HepG2 (cell line): Measurements from ENCODE around the gene TK2.

ENCODE experiments used
- POLR2G ChIP-seq: fragments of 200-400 bp; formaldehyde crosslinking; IDR thresholded peaks from 2 replicates; pipeline ENCODE4 v1.6.1; 2018; ENCODE audit warnings: mild to moderate bottlenecking, low read depth, low read length, moderate library complexity
- ZNF317 ChIP-seq: sonication (generic); formaldehyde crosslinking; IDR thresholded peaks from 2 replicates; pipeline ENCODE4 v1.5.0; 2020; ENCODE audit warnings: mild to moderate bottlenecking, missing genetic modification reagents
- ZNF335 ChIP-seq: sonication (generic); formaldehyde crosslinking; IDR thresholded peaks from 2 replicates; pipeline ENCODE4 v1.4.0; 2020; ENCODE audit warnings: missing genetic modification reagents
- ZNF580 ChIP-seq: IDR thresholded peaks from 2 replicates; pipeline ENCODE4 v1.6.1; 2016; ENCODE audit warnings: low read depth, borderline replicate concordance
- ZNF883 ChIP-seq: sonication (generic); formaldehyde crosslinking; IDR thresholded peaks from 2 replicates; pipeline ENCODE4 v1.5.1; 2020; ENCODE audit warnings: mild to moderate bottlenecking, missing genetic modification reagents; ENCODE audit errors: not compliant biosample characterization
- TF ChIP-seq, protein P1 (sequence below): sonication (generic); formaldehyde crosslinking; IDR thresholded peaks from 2 replicates; pipeline ENCODE4 v1.5.0; 2020; ENCODE audit warnings: mild to moderate bottlenecking, missing genetic modification reagents, moderate library complexity
- TF ChIP-seq, protein P2 (sequence below): sonication (generic); formaldehyde crosslinking; IDR thresholded peaks from 2 replicates; pipeline ENCODE4 v1.5.0; 2020; ENCODE audit warnings: mild to moderate bottlenecking, missing genetic modification reagents

DNA sequence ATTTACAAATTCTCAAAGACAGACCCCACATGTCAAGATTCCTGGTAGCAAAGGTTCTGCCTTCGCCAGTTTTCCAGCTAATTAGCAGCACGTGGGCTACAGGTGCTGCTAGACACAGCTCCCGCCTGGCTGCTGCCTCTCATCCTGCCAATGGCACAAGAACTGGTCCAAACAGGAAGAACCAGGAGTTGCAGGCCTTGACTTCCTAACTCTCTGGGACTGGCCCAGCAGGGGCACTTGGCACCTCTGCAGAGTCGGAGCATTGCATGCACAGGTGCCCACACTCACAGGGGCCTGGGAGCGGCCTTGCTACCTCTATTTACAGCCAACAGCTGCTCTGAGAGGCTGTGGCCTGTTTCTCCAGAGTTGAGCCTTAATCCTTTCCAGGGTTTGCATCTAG is 39.6 kb downstream of the TK2 start:
- no peak for TF ChIP-seq ZNF335 (CRISPR knock-in tag)
- no peak for TF ChIP-seq POLR2G
- TF ChIP-seq, protein P1, sequence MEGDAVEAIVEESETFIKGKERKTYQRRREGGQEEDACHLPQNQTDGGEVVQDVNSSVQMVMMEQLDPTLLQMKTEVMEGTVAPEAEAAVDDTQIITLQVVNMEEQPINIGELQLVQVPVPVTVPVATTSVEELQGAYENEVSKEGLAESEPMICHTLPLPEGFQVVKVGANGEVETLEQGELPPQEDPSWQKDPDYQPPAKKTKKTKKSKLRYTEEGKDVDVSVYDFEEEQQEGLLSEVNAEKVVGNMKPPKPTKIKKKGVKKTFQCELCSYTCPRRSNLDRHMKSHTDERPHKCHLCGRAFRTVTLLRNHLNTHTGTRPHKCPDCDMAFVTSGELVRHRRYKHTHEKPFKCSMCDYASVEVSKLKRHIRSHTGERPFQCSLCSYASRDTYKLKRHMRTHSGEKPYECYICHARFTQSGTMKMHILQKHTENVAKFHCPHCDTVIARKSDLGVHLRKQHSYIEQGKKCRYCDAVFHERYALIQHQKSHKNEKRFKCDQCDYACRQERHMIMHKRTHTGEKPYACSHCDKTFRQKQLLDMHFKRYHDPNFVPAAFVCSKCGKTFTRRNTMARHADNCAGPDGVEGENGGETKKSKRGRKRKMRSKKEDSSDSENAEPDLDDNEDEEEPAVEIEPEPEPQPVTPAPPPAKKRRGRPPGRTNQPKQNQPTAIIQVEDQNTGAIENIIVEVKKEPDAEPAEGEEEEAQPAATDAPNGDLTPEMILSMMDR (CRISPR knock-in tag), result no peak
- no peak for TF ChIP-seq ZNF883
- TF ChIP-seq, protein P2, sequence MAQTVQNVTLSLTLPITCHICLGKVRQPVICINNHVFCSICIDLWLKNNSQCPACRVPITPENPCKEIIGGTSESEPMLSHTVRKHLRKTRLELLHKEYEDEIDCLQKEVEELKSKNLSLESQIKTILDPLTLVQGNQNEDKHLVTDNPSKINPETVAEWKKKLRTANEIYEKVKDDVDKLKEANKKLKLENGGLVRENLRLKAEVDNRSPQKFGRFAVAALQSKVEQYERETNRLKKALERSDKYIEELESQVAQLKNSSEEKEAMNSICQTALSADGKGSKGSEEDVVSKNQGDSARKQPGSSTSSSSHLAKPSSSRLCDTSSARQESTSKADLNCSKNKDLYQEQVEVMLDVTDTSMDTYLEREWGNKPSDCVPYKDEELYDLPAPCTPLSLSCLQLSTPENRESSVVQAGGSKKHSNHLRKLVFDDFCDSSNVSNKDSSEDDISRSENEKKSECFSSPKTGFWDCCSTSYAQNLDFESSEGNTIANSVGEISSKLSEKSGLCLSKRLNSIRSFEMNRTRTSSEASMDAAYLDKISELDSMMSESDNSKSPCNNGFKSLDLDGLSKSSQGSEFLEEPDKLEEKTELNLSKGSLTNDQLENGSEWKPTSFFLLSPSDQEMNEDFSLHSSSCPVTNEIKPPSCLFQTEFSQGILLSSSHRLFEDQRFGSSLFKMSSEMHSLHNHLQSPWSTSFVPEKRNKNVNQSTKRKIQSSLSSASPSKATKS, result no peak
- TF ChIP-seq ZNF580 (CRISPR knock-in tag), result no peak
- no peak for TF ChIP-seq ZNF317 (CRISPR knock-in tag)
